Measurements from ENCODE around the gene ELF2.

- TF ChIP-seq CTCF (IDR thresholded peaks at IDR 0.05; ENCODE audit: low read depth, low read length, poor library complexity, severe bottlenecking), result no peak
- TF ChIP-seq EZH2phosphoT487 (IDR thresholded peaks at IDR 0.05; ENCODE audit: borderline replicate concordance, low read length), result no peak
These were observed 4.9 kb downstream of the ELF2 start for GRCh38 chr4:139171876-139172691.
